GM12878 (cell line): Measurements from ENCODE around the gene MMRN2. TPM values are rescaled to one million over a fixed set of nuclear protein-coding genes. Genes with fewer than 3 reads are reported as not detected.

Source experiments
- ATAC-seq: fragments of 200-7000 bp; cut with Tn5 transposase; 3 replicates; pipeline ENCODE4 v1.9.1; 2020; ENCODE audit warnings: mild to moderate bottlenecking, moderate library complexity
- BruUV-seq: library from RNA; stranded (reverse); fragments of 400-500 nt; replicated peaks from 2 replicates; lab custom pipeline; 2021; lab: Mats Ljungman, UMichigan
- CTCF ChIA-PET: fragments of 300-600 bp; sonication (Branson Sonifier 250); formaldehyde crosslinking; extraction: SDS; loops from one replicate; lab custom pipeline; 2021; ENCODE audit warnings: inconsistent platforms; lab: Yijun Ruan, JAX
- POLR2A ChIA-PET: fragments of 350-600 bp; formaldehyde crosslinking; extraction: SDS; loops from one replicate; lab custom pipeline; 2021; ENCODE audit warnings: inconsistent platforms; lab: Charles Lee
- RAD21 ChIA-PET: fragments of 300-600 bp; sonication (Branson Sonifier 250); formaldehyde crosslinking; loops from one replicate; lab custom pipeline; 2023; ENCODE audit warnings: antibody characterized with exemption; ENCODE audit not compliant: unreplicated experiment; lab: Charles Lee
- SMC1A ChIA-PET: fragments of 300-600 bp; sonication (Branson Sonifier 250); formaldehyde crosslinking; loops from one replicate; lab custom pipeline; 2023; ENCODE audit not compliant: unreplicated experiment, uncharacterized antibody; lab: Charles Lee
- DNase-seq: peaks from one replicate; pipeline ENCODE4 v3.0.0-alpha.2; 2011; ENCODE audit warnings: low read depth, low spot score
- FAIRE-seq: peaks from 3 replicates; lab custom pipeline; 2011; peaks lifted over from hg19 to GRCh38; lab: Jason Lieb, UNC
- H2AFZ ChIP-seq: 2 replicates; pipeline ENCODE4 v1.6.0; 2011; ENCODE audit warnings: low read depth, low read length, control low read depth; ENCODE audit not compliant: control insufficient read depth
- H3K27ac ChIP-seq: 2 replicates; pipeline ENCODE4 v1.5.1; 2011; ENCODE audit warnings: control low read depth; ENCODE audit not compliant: control insufficient read depth, insufficient read depth
- H3K27me3 ChIP-seq, 2 experiments: replicated peaks in 1 of 2; 2 replicates each; pipeline versions ENCODE4 v1.6.0 to v1.6.1; 2011; ENCODE audit warnings: low read length in 1 of 2; ENCODE audit not compliant: control insufficient read depth in 2 of 2, insufficient read depth in 2 of 2
- H3K36me3 ChIP-seq, 2 experiments: 2 replicates each; pipeline ENCODE4 v1.5.1; 2011; ENCODE audit warnings: low read length in 1 of 2; ENCODE audit not compliant: control insufficient read depth in 2 of 2, insufficient read depth in 2 of 2
- H3K4me1 ChIP-seq: 2 replicates; pipeline ENCODE4 v1.6.1; 2011; ENCODE audit warnings: mild to moderate bottlenecking, low read length, moderate library complexity, mixed read lengths; ENCODE audit not compliant: control insufficient read depth, insufficient read depth
- H3K4me2 ChIP-seq: 2 replicates; pipeline ENCODE4 v1.6.0; 2011; ENCODE audit warnings: control low read depth; ENCODE audit not compliant: control insufficient read depth, insufficient read depth
- H3K4me3 ChIP-seq: fragments of 200-600 bp; sonication (generic); 2 replicates; pipeline ENCODE4 v1.5.1; 2016
- H3K79me2 ChIP-seq: 2 replicates; pipeline ENCODE4 v1.6.0; 2011; ENCODE audit warnings: low read length; ENCODE audit not compliant: control insufficient read depth, insufficient read depth
- H3K9ac ChIP-seq: 2 replicates; pipeline ENCODE4 v1.8.0; 2011; ENCODE audit warnings: low read length, control low read depth, mixed read lengths; ENCODE audit not compliant: control insufficient read depth, insufficient read depth
- H3K9me3 ChIP-seq: replicated peaks from 3 replicates; pipeline ENCODE4 v1.5.1; 2011; ENCODE audit warnings: mild to moderate bottlenecking, low read length; ENCODE audit not compliant: control insufficient read depth, insufficient read depth
- H4K20me1 ChIP-seq: 2 replicates; pipeline ENCODE4 v1.6.0; 2011; ENCODE audit not compliant: control insufficient read depth, insufficient read depth
- CREM ChIP-seq: IDR thresholded peaks from 2 replicates; pipeline ENCODE4 v1.6.1; 2014; ENCODE audit warnings: antibody characterized with exemption, low read depth
- HDGF ChIP-seq: fragments of 450-650 bp; IDR thresholded peaks from 2 replicates; pipeline ENCODE4 v1.6.1; 2016; ENCODE audit warnings: antibody characterized with exemption
- KAT2A ChIP-seq: conservative IDR thresholded peaks from 2 replicates; pipeline ENCODE4 v1.6.1; 2011; ENCODE audit warnings: low read depth, low read length; ENCODE audit not compliant: control insufficient read depth
- SUPT20H ChIP-seq: IDR thresholded peaks from 2 replicates; pipeline ENCODE4 v1.6.1; 2011; ENCODE audit warnings: low read depth, mild to moderate bottlenecking, low read length, moderate library complexity, borderline replicate concordance; ENCODE audit not compliant: control insufficient read depth
- WRNIP1 ChIP-seq: IDR thresholded peaks from 2 replicates; pipeline ENCODE4 v1.6.1; 2011; ENCODE audit warnings: low read depth, low read length, improper control_type of control experiment, borderline replicate concordance
- in situ Hi-C: fragments of 300-500 bp; cut with MboI; formaldehyde crosslinking; loops from 9 replicates; pipeline ENCODE4 v1.14.3; 2018; ENCODE audit warnings: mixed read lengths
- intact Hi-C: fragments of 100-400 bp; cut with micrococcal nuclease; formaldehyde crosslinking; loops from one replicate; pipeline ENCODE4 v1.14.2; 2022; ENCODE audit not compliant: unreplicated experiment
- polyA plus RNA-seq, 11 experiments: library from polyadenylated mRNA; depleted of rRNA in 4 of 11; unstranded in 6 of 11; stranded (reverse) in 5 of 11; fragments of >200 nt; fragmentation: Nextera tagmentation in 4 of 11; fragmentation: Illumina TruSeq in 1 of 11; extraction: Ambion mirVana in 4 of 11; extraction: Trizol in 1 of 11; gene quantifications; 1 replicate in 1 of 11; 2 replicates in 10 of 11; pipeline versions ENCODE4 v1.2.1 to v1.2.3, GENCODE V29; 2011 to 2016; ENCODE audit warnings: inconsistent platforms in 2 of 11, missing spikeins in 2 of 11, low read depth in 1 of 11
- total RNA-seq, 4 experiments: library from RNA; depleted of rRNA in 3 of 4; stranded (reverse); fragments of >200 nt in 3 of 4; fragmentation: Illumina TruSeq in 1 of 4; extraction: Trizol in 1 of 4; gene quantifications; 2 replicates each; pipeline versions ENCODE4 v1.2.1 to v1.2.3, GENCODE V29; 2013 to 2021
- TF ChIP-seq, protein P1 (sequence below): fragments of 150-350 bp; IDR thresholded peaks from 2 replicates; pipeline ENCODE4 v1.6.1; 2016; ENCODE audit warnings: low read depth, low read length
- TF ChIP-seq, protein P2 (sequence below): fragments of 450-650 bp; IDR thresholded peaks from 2 replicates; pipeline ENCODE4 v1.6.1; 2017; ENCODE audit warnings: borderline replicate concordance
- TF ChIP-seq, protein P3 (sequence below): IDR thresholded peaks from 2 replicates; pipeline ENCODE4 v1.6.1; 2012; ENCODE audit warnings: low read depth, low read length, improper control_type of control experiment
- TF ChIP-seq, protein P4 (sequence below): IDR thresholded peaks from 2 replicates; pipeline ENCODE4 v1.6.1; 2011; ENCODE audit warnings: borderline replicate concordance, low read depth, mild to moderate bottlenecking, moderate library complexity, low read length; ENCODE audit not compliant: insufficient read depth, poor library complexity, severe bottlenecking

The MMRN2 gene
- total and polyA plus RNA-seq, 10 of the 15 experiments (the other 5 are each of a cell fraction or from before 2014, with no cell fraction given) = 0.09 to 1.0 (median 0.54) TPM; not detected in 3

DNA sequence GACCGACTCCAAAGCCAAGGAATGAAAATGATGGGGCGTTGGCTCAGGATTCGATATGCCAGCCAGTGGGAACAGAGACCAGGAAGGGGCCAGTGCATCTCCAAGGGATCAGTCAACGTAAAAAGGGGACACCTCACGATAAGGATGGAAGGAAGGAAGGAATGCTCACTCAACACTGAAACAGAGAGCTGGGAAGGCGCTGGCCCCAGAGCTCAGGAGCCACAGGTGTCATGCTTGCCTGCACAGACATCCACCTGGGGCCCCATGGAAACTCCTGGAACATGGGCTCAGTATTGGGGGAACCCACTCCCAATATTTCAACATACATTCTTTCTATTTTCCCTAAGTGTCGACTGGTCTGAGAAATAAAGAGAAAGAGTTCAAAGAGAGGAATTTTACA, 5.3 kb downstream of the MMRN2 start (continued):
- TF ChIP-seq, protein P1, sequence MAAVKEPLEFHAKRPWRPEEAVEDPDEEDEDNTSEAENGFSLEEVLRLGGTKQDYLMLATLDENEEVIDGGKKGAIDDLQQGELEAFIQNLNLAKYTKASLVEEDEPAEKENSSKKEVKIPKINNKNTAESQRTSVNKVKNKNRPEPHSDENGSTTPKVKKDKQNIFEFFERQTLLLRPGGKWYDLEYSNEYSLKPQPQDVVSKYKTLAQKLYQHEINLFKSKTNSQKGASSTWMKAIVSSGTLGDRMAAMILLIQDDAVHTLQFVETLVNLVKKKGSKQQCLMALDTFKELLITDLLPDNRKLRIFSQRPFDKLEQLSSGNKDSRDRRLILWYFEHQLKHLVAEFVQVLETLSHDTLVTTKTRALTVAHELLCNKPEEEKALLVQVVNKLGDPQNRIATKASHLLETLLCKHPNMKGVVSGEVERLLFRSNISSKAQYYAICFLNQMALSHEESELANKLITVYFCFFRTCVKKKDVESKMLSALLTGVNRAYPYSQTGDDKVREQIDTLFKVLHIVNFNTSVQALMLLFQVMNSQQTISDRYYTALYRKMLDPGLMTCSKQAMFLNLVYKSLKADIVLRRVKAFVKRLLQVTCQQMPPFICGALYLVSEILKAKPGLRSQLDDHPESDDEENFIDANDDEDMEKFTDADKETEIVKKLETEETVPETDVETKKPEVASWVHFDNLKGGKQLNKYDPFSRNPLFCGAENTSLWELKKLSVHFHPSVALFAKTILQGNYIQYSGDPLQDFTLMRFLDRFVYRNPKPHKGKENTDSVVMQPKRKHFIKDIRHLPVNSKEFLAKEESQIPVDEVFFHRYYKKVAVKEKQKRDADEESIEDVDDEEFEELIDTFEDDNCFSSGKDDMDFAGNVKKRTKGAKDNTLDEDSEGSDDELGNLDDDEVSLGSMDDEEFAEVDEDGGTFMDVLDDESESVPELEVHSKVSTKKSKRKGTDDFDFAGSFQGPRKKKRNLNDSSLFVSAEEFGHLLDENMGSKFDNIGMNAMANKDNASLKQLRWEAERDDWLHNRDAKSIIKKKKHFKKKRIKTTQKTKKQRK = no peak

DNA sequence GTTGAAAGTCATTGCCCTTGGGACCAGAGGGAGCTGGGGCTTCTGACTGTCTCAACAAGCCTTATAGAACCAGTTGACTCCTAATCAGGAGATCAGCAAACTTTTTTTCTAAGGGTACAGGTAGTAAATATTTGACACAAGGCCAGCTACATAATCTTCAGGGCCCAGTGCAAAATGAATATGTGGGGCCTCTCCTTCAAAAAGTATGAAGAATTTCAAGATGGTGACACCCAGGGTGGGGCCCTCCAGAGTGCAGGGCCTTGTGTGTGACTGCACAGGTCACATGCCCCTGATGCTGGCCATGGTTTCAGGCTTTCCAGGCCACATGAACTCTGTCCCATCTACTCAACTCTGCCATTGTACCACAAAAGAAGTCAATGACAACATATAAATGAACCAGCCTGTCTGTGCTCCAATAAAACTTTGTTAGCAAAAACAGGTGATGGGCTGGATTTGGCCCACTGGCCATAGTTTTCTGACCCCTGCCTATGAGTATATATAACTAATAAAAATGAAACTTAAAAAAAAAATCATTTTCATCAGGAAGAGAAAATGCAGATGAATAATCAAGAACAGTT, 6.1 kb downstream of the MMRN2 start:
- Histone ChIP-seq H3K4me3 (no peak overlapping the region), H3K27ac (no peak overlapping the region), H4K20me1 (no peaks in the 10 kb centered on the region), H3K4me1 (no peaks in the 10 kb centered on the region), H3K4me2 (no peak overlapping the region), H3K36me3 (no peaks in the 10 kb centered on the region), H3K9me3 (no peaks in the 10 kb centered on the region; the same call in 2 of the 3 replicates), H3K79me2 (no peaks in the 10 kb centered on the region), H3K9ac (no peak overlapping the region), H3K27me3 (no peaks in the 10 kb centered on the region), H2AFZ (no peak overlapping the region)
- ChIA-PET CTCF (interaction anchor here (1.4 to 2.0 kb wide), 2 partner anchors 10 to 15 kb away, joined by 4 to 9 read pairs; no protein-coding TSS in a partner anchor), RAD21 (no interaction called here), SMC1A (interaction anchor here (1.7 kb wide), 1 partner anchor 10 kb away, joined by 4 read pairs; no protein-coding TSS in a partner anchor), POLR2A (no interaction called here)
- TF ChIP-seq, protein P2, sequence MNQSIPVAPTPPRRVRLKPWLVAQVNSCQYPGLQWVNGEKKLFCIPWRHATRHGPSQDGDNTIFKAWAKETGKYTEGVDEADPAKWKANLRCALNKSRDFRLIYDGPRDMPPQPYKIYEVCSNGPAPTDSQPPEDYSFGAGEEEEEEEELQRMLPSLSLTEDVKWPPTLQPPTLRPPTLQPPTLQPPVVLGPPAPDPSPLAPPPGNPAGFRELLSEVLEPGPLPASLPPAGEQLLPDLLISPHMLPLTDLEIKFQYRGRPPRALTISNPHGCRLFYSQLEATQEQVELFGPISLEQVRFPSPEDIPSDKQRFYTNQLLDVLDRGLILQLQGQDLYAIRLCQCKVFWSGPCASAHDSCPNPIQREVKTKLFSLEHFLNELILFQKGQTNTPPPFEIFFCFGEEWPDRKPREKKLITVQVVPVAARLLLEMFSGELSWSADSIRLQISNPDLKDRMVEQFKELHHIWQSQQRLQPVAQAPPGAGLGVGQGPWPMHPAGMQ = no peak
- TF ChIP-seq WRNIP1 (no peak), CREM (no peak), HDGF (no peak), KAT2A (no peak), SUPT20H (no peak)
- TF ChIP-seq, protein P3, sequence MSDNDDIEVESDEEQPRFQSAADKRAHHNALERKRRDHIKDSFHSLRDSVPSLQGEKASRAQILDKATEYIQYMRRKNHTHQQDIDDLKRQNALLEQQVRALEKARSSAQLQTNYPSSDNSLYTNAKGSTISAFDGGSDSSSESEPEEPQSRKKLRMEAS = no peak
- TF ChIP-seq, protein P4, sequence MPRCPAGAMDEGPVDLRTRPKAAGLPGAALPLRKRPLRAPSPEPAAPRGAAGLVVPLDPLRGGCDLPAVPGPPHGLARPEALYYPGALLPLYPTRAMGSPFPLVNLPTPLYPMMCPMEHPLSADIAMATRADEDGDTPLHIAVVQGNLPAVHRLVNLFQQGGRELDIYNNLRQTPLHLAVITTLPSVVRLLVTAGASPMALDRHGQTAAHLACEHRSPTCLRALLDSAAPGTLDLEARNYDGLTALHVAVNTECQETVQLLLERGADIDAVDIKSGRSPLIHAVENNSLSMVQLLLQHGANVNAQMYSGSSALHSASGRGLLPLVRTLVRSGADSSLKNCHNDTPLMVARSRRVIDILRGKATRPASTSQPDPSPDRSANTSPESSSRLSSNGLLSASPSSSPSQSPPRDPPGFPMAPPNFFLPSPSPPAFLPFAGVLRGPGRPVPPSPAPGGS = no peak
- no peak for FAIRE-seq
- in situ Hi-C loops = no loop called here
- BruUV-seq = no TSS peak
- intact Hi-C loops = no loop called here
- no peak for ATAC-seq
- DNase-seq = no peak
